GM21529 (cell line): ENCODE measurements around the gene OR10G3.
"Not testable (repeated sequence)": the region's sequence is repeated elsewhere in the genome, so short reads cannot be mapped to it uniquely, and the experiment has no call there.

Source experiments
- ATAC-seq: cut with Tn5 transposase; IDR thresholded peaks from one replicate; pipeline ENCODE4 v1.9.1; 2021; ENCODE audit not compliant: unreplicated experiment

The OR10G3 gene

GRCh38 chr14:21579976-21580375 is at the start of gene OR10G3:
OR10G3 (minus strand) TSS chr14:21580076; CDS start chr14:21570744, 9,332 bp downstream.
- no peak for ATAC-seq

- no peak for ATAC-seq
Measured at GRCh38 chr14:21626491-21627230, 46.8 kb upstream of the OR10G3 start.

- no peak for ATAC-seq
Measured at GRCh38 chr14:21617614-21618013, 37.7 kb upstream of the OR10G3 start.

- no peak for ATAC-seq
Measured at GRCh38 chr14:21614240-21614639, 34.4 kb upstream of the OR10G3 start.

GRCh38 chr14:21612324-21612723 is 32.4 kb upstream of the OR10G3 start:
- no peak for ATAC-seq

GRCh38 chr14:21602181-21602580 is 22.3 kb upstream of the OR10G3 start:
- ATAC-seq: not testable (repeated sequence)

GRCh38 chr14:21589317-21589716 is 9.4 kb upstream of the OR10G3 start:
- ATAC-seq: no peak

- no peak for ATAC-seq
Measured at GRCh38 chr14:21575661-21576060, 4.2 kb downstream of the OR10G3 start.

GRCh38 chr14:21572604-21573003 is 7.3 kb downstream of the OR10G3 start:
- no peak for ATAC-seq

GRCh38 chr14:21558703-21559170 is 21.1 kb downstream of the OR10G3 start:
- no peak for ATAC-seq

- peak; percentile 55 for ATAC-seq
Measured at GRCh38 chr14:21557084-21557901, 22.6 kb downstream of the OR10G3 start.

- ATAC-seq: no peak
Measured at GRCh38 chr14:21556378-21557083, 23.3 kb downstream of the OR10G3 start.

GRCh38 chr14:21553266-21553665 is 26.6 kb downstream of the OR10G3 start:
- no peak for ATAC-seq

- ATAC-seq: not testable (repeated sequence)
Measured at GRCh38 chr14:21544588-21544987, 35.3 kb downstream of the OR10G3 start.

GRCh38 chr14:21543963-21544362 is 35.9 kb downstream of the OR10G3 start:
- ATAC-seq: no peak

- no peak for ATAC-seq
Measured at GRCh38 chr14:21543521-21543960, 36.3 kb downstream of the OR10G3 start.

- ATAC-seq: no peak
Measured at GRCh38 chr14:21541413-21542074, 38.3 kb downstream of the OR10G3 start.

GRCh38 chr14:21539189-21539940 is 40.5 kb downstream of the OR10G3 start:
- ATAC-seq: no peak

GRCh38 chr14:21537090-21537424 is 42.8 kb downstream of the OR10G3 start:
- ATAC-seq: no peak

GRCh38 chr14:21536418-21537089 is 43.3 kb downstream of the OR10G3 start:
- ATAC-seq: no peak
